ENCODE measurements around the gene WWTR1.

The WWTR1 gene

GRCh38 chr3:149657926-149658743, at the start of gene WWTR1:
TSS of gene WWTR1 (minus strand) at chr3:149658025. CDS start at chr3:149657306, 719 bp downstream.
- peak; percentile 4 for DNase-seq (ENCODE audit: low read depth)

GRCh38 chr3:149706905-149707304, 49.1 kb upstream of the WWTR1 start:
- no peak for DNase-seq (ENCODE audit: low read depth)

- DNase-seq (ENCODE audit: low read depth) = no peak
These were observed 47.6 kb upstream of the WWTR1 start for GRCh38 chr3:149705416-149705815.

GRCh38 chr3:149703466-149703865, 45.6 kb upstream of the WWTR1 start:
- DNase-seq (ENCODE audit: low read depth) = no peak

- DNase-seq (ENCODE audit: low read depth) = no peak
These were observed 45.0 kb upstream of the WWTR1 start for GRCh38 chr3:149702691-149703441.

- DNase-seq (ENCODE audit: low read depth) = no peak
These were observed 44.1 kb upstream of the WWTR1 start for GRCh38 chr3:149701977-149702350.

- no peak for DNase-seq (ENCODE audit: low read depth)
These were observed 43.6 kb upstream of the WWTR1 start for GRCh38 chr3:149701206-149701976.

- DNase-seq (ENCODE audit: low read depth) = no peak
These were observed 30.4 kb upstream of the WWTR1 start for GRCh38 chr3:149688122-149688757.

- DNase-seq (ENCODE audit: low read depth) = no peak
These were observed 29.2 kb upstream of the WWTR1 start for GRCh38 chr3:149686996-149687395.

- no peak for DNase-seq (ENCODE audit: low read depth)
These were observed 20.6 kb upstream of the WWTR1 start for GRCh38 chr3:149678351-149678950.

GRCh38 chr3:149673393-149673792, 15.6 kb upstream of the WWTR1 start:
- no peak for DNase-seq (ENCODE audit: low read depth)

- no peak for DNase-seq (ENCODE audit: low read depth)
These were observed 13.1 kb upstream of the WWTR1 start for GRCh38 chr3:149670742-149671492.

GRCh38 chr3:149667576-149667975, 9.8 kb upstream of the WWTR1 start:
- no peak for DNase-seq (ENCODE audit: low read depth)

GRCh38 chr3:149663966-149664365, 6.1 kb upstream of the WWTR1 start:
- DNase-seq (ENCODE audit: low read depth) = no peak

- no peak for DNase-seq (ENCODE audit: low read depth)
These were observed 4.5 kb upstream of the WWTR1 start for GRCh38 chr3:149662240-149662887.

- no peak for DNase-seq (ENCODE audit: low read depth)
These were observed 2.6 kb upstream of the WWTR1 start for GRCh38 chr3:149660462-149660861.

GRCh38 chr3:149658744-149659497, 1.1 kb upstream of the WWTR1 start:
- no peak for DNase-seq (ENCODE audit: low read depth)

GRCh38 chr3:149657321-149657925, 402 bp downstream of the WWTR1 start:
- no peak for DNase-seq (ENCODE audit: low read depth)
